22Rv1 (cell line): ENCODE data around the gene KCTD19.

Experiments used
- ZFX ChIP-seq: fragments of 450-650 bp; IDR thresholded peaks from 2 replicates; pipeline ENCODE4 v1.6.1; 2017; ENCODE audit warnings: antibody characterized with exemption, borderline replicate concordance
- TF ChIP-seq, protein P1 (sequence below): fragments of 450-650 bp; IDR thresholded peaks from 2 replicates; pipeline ENCODE4 v1.5.1; 2017; ENCODE audit warnings: mild to moderate bottlenecking

DNA sequence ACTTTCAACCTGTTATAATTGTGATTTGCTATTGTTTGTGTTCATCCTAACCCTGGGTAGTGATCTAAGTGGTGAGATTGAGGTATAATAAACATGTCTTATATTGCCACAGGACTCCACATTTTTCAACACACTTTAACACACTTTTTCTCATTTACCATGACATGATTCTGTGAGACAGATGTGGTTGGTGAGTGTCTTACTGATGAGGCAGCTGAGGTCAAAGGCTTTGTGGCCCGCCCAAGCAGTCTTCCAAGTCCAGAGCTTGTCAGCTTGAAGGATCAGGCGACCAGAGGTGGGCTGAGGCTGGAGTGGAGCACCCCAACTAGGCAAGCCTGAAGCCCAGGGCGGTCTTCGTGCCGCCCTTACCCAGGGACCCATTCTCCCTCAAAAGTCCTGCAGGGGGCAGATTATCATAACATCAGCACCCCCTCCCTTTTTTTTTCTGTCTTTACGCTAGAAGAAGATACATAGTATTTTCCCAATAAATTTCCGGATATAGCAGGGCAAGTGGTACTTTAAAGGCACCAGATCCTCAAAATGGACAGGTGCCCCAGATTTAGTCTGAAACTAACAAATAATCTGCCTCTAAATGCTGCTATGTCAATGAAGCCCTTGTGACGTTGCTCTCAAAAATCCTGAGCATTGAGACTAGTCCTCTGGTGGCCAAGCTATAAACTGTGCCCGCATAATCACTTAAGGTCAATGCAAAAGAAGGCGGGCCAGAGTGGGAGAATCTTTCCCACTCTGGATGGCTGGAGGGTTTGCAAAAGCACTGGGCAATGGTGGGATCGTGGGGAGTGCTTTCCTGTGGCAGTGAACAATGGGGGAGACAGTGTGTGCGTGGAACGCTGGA is 21.1 kb downstream of the KCTD19 start:
- TF ChIP-seq, protein P1, sequence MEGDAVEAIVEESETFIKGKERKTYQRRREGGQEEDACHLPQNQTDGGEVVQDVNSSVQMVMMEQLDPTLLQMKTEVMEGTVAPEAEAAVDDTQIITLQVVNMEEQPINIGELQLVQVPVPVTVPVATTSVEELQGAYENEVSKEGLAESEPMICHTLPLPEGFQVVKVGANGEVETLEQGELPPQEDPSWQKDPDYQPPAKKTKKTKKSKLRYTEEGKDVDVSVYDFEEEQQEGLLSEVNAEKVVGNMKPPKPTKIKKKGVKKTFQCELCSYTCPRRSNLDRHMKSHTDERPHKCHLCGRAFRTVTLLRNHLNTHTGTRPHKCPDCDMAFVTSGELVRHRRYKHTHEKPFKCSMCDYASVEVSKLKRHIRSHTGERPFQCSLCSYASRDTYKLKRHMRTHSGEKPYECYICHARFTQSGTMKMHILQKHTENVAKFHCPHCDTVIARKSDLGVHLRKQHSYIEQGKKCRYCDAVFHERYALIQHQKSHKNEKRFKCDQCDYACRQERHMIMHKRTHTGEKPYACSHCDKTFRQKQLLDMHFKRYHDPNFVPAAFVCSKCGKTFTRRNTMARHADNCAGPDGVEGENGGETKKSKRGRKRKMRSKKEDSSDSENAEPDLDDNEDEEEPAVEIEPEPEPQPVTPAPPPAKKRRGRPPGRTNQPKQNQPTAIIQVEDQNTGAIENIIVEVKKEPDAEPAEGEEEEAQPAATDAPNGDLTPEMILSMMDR, result no peak
- TF ChIP-seq ZFX, result no peak
